HG03103 (cell line): Measurements from ENCODE around the gene COL23A1.

Experiments
- ATAC-seq: cut with Tn5 transposase; IDR thresholded peaks from one replicate; pipeline ENCODE4 v1.9.1; 2021; ENCODE audit warnings: low read depth; ENCODE audit not compliant: unreplicated experiment

The COL23A1 gene

DNA sequence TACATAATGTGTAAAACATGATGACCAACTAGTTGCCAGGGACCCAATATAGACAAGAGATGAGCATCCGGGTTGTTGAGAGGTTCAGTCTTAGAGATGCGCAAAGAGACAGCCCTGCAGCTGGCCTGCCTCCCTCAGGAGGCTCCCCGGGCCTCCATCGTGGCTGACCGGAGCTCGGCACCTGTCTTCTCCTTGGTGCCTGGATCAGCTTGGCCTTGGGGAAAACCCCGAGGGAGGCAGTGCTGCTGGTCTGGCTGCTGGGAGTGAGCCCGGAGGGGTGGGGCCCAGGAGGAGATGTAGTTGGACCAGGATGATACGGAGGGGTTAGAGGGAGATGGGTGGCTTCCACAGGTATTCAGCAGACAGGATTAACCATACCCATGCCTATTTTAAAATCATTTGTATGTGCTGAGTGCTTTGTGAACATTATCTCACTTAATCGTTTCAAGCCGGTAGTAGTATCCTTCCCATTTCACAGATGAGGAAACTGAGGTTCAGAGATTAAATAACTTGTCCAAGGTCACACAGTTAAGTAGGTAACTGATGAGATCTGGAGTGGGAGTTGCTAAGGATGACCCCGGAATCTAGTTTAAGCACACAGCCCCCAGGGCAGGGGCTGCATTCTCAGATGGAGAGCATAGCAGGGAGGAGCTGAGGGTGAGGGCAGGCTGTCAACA, 173.8 kb downstream of the COL23A1 start:
- no peak for ATAC-seq

GRCh38 chr5:178415353-178415752, 174.8 kb downstream of the COL23A1 start:
- no peak for ATAC-seq

- no peak for ATAC-seq
Measured at GRCh38 chr5:178413988-178414387, 176.2 kb downstream of the COL23A1 start.

DNA sequence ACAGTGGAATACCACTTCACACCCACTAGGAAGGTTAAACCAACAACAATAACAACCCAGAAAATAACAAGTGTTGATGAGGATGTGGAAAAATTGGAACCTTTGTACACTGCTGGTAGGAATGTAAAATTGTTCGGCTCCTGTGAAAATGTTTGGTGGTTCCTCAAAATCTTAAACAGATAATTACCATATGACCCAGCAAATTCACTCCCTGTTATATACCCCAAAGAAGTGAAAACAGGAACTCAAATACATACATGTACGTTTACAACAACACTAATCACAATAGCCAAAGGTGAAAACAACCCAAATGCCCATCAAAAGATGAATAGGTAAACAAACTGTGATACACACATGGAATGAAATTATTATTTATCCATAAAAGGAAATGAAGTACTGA, 179.1 kb downstream of the COL23A1 start:
- ATAC-seq, result no peak

- ATAC-seq, result no peak
Measured at GRCh38 chr5:178407646-178408045, 182.5 kb downstream of the COL23A1 start.

GRCh38 chr5:178404987-178405386, 185.2 kb downstream of the COL23A1 start:
- ATAC-seq, result no peak

GRCh38 chr5:178403956-178404600, 186.1 kb downstream of the COL23A1 start:
- no peak for ATAC-seq

- ATAC-seq, result no peak
Measured at GRCh38 chr5:178403351-178403750, 186.8 kb downstream of the COL23A1 start.

DNA sequence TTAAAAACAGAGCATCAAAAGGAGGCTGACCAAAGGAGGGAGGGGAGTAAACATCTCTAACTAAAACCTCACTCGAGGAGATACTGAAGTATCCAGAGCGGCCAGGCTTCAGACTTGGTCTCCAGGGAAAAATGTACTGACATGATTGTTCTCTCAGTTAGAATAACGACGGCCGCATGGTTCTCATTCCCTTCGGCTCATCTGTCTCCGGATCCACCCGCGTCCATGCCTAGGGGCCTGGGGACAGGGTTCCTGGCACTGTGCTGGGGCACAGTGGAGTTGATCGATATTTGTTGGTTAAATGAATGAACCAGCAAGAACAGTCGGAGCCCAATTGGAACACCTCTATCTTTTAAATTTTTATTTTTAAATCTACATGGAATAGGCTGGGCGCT, 190.5 kb downstream of the COL23A1 start:
- no peak for ATAC-seq

DNA sequence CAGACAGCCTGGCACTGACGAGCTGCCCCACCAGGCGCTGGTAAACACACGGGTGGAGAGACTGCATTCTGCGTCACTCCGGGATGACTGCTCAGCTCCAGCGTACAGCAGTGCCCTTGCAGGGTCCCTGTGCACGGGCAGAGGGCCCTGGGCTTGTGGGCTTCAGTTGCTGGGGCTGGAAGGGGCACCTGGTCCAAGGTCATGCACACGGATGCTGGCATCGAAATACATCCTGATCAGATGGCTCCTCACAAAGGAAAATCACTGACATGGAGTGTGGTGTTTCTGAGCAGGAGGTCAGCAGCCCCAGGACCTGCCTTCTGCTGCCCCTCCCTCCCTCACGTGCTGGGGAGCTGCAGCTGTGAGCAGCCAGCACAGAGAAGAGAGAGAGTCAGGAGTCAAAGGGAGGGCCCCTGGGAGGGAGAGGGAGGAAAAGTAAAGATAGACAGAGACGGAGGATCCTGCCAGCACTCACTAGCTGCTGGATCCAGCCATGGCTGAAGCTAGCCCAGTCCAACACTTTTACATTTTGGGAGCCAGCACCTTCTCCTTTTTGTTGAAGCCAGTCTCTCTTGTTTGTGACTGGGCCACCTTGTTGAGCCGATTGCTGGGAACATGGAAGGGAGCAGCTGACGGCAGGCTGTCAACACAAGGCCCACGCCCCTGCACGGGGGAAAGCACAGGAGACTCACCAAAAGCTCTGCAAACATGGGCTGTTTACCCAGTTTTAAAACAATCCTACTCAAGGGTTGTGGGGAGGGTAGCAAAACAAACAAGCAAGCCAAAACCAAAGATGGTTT, 191.1 kb downstream of the COL23A1 start:
- ATAC-seq, result no peak

DNA sequence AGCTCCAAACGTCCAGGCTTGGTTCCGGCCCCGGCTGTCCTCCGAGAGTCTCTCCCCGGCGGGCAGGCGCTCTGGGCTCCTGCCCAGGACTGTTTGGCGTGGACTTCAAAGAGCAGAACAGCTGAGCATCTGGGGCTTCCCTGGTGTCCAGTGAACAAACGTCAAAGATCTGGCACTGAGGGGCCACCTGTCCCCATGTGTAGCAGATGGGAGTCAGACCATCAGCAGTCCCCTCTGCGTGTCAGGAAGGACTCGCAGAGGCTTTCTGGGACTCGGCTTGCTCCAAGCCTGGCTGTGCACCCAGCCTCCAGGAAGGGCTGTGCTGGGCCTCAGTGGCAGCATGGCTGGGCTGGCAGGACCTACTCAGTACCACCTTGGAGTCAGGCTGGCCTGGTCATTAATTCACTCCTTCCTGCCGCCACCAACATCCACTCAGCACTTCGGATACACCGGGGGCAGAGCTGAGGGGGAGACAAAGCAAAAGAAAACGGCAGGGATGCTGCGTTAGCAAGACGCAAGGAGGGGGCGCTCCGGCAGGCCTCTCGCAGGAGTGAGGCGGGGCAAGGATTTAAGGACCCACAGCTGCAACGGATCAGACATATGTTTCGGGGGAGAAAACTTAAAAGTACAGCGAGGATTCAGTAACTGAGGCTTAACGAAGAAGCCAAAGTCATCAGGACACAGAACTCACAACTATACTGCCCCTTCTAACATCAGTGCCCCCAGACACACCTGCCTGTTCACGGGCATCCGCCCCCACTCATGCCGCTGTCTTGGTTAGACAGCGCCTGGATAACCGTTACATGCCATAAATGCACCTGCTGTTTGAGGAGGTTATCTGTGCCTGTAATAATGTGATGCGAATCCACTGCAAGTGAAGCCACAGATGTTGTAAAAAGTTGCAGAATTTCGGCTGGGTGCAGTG, 193.1 kb downstream of the COL23A1 start:
- ATAC-seq, result no peak

GRCh38 chr5:178394074-178394473, 196.1 kb downstream of the COL23A1 start:
- ATAC-seq, result no peak

DNA sequence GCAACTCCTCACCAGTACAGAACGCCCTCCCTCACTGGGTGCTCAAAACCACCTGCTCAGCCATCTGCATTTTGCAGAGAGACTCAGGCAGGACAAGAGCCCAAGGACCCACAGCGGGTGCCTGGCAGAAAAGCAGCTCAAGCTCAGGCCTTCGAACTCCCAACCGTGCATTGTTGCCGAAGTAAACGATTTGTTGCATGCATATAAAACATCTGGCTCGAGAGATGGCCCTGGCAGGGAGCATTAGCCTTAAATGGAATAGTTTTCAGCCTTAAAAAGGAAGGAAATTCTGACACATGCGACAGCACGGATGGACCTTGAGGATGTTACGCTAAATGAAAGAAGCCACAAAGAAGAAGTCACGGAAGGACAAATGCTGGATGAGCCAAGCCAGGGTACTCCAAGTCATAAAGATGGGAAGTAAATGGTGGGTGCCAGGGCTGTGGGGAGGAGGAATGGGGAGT, 197.2 kb downstream of the COL23A1 start:
- no peak for ATAC-seq

GRCh38 chr5:178392386-178392785, 197.8 kb downstream of the COL23A1 start:
- no peak for ATAC-seq

GRCh38 chr5:178391480-178391879, 198.7 kb downstream of the COL23A1 start:
- no peak for ATAC-seq

- no peak for ATAC-seq
Measured at GRCh38 chr5:178389796-178390195, 200.4 kb downstream of the COL23A1 start.

GRCh38 chr5:178389026-178389729, 201.0 kb downstream of the COL23A1 start:
- no peak for ATAC-seq

DNA sequence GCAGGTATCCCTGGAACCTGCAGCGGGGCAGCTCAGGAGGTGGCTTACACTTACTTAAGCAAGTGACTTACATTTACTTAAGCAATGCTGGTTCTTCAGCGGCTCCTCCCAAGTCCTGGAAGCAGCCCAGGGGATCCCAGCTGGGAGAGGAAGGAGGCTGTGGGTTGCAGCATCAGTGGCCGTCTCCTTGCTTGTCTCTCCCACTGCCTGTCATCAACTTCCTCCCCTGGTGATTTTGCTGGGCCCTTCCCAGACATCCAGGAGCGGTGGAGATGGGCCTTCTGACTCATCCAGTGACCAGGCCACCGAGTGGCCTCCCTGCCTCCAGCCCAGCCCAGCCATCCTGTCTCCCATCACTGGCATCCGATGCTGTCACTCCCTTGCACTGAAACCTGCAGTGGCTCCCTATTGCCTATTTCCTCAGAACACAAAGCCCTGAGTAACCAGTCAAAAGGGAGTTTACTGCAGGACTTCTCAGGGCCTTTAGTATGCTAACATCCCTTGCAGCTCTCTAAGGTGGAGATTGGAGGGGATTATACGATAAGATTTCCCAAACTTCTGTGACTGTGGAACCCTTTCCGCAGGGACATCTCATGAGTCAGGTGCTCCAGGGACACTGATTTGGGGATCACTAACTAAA, 201.7 kb downstream of the COL23A1 start:
- ATAC-seq, result no peak

DNA sequence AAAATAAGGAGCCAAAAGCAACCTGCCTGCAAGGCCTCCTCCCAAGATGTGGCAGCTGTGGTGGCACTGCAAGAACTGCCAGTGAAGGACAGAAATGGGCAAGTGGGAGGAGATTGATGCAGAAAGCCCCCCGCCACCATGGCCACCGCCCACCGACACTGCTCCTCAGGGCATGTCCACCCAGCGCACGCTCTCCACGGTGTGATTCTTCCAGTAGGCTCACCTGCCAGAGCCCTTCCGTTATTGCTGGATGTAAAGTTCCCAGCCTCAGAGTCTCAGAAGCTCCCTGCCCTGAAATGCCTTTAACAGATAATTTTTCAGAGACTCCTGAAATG, 202.4 kb downstream of the COL23A1 start:
- no peak for ATAC-seq
